Nephron (organoid): ENCODE data around the gene HIPK2.
"Not testable (repeated sequence)": the region's sequence is repeated elsewhere in the genome, so short reads cannot be mapped to it uniquely, and the experiment has no call there.

Experiments used
- H3K27ac Mint-ChIP-seq, 3 experiments: 2 replicates each; pipeline ENCODE4 v1.8.0; 2020; ENCODE audit warnings: mixed read lengths in 3 of 3, mild to moderate bottlenecking in 2 of 3, moderate library complexity in 1 of 3
- H3K27me3 Mint-ChIP-seq: 2 replicates; pipeline ENCODE4 v1.8.0; 2021; ENCODE audit warnings: low read depth, mild to moderate bottlenecking, moderate library complexity, mixed read lengths
- H3K36me3 Mint-ChIP-seq: 2 replicates; pipeline ENCODE4 v1.8.0; 2020; ENCODE audit warnings: low read depth, mixed read lengths
- H3K4me1 Mint-ChIP-seq: 2 replicates; pipeline ENCODE4 v1.8.0; 2020; ENCODE audit warnings: mixed read lengths
- H3K4me3 Mint-ChIP-seq, 3 experiments: 2 replicates each; pipeline ENCODE4 v1.8.0; 2020; ENCODE audit warnings: mild to moderate bottlenecking in 3 of 3, mixed read lengths in 3 of 3, moderate library complexity in 2 of 3
- H3K9me3 Mint-ChIP-seq: 2 replicates; pipeline ENCODE4 v1.8.0; 2020; ENCODE audit warnings: mixed read lengths
- TF ChIP-seq, protein P1 (sequence below), 3 experiments: fragments of 200-600 bp; sonication (generic); IDR thresholded peaks; one replicate each; pipeline ENCODE4 v1.5.0; 2021; ENCODE audit warnings: antibody characterized with exemption in 3 of 3; ENCODE audit not compliant: unreplicated experiment in 3 of 3

HIPK2 gene

DNA sequence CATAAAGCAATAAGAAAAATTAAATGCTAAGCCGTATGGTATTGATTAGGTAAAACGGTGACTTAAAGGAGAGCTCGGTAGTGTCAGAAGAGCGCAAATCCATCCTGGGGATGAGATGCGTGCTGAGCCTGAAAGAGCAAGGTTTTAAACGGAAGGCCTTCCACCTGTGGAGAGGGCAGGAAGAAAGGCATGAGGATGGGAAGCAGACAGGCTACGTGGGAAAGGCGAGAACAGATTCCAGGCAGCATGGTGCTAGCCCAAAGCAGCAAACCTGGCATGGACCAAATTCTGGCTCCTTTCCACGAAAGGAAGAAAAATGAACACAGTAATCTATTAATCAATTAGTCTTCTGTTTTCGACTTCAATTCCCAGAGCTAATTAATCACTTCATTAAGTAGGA is 103.5 kb downstream of the HIPK2 start:
- TF ChIP-seq, protein P1, sequence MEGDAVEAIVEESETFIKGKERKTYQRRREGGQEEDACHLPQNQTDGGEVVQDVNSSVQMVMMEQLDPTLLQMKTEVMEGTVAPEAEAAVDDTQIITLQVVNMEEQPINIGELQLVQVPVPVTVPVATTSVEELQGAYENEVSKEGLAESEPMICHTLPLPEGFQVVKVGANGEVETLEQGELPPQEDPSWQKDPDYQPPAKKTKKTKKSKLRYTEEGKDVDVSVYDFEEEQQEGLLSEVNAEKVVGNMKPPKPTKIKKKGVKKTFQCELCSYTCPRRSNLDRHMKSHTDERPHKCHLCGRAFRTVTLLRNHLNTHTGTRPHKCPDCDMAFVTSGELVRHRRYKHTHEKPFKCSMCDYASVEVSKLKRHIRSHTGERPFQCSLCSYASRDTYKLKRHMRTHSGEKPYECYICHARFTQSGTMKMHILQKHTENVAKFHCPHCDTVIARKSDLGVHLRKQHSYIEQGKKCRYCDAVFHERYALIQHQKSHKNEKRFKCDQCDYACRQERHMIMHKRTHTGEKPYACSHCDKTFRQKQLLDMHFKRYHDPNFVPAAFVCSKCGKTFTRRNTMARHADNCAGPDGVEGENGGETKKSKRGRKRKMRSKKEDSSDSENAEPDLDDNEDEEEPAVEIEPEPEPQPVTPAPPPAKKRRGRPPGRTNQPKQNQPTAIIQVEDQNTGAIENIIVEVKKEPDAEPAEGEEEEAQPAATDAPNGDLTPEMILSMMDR (IDR thresholded peaks at IDR 0.05; ENCODE audit: unreplicated experiment in 3 of 3) = no peak
- H3K4me1 Mint-ChIP-seq = peaks cover 12% of the 10 kb centered on the region
- no peaks in the 10 kb centered on the region for H3K27me3 Mint-ChIP-seq
- peaks cover 54% of the 10 kb centered on the region for H3K36me3 Mint-ChIP-seq
- H3K9me3 Mint-ChIP-seq = no peaks in the 10 kb centered on the region
- H3K4me3 Mint-ChIP-seq = no peak overlapping the region
- H3K27ac Mint-ChIP-seq = no peak overlapping the region

DNA sequence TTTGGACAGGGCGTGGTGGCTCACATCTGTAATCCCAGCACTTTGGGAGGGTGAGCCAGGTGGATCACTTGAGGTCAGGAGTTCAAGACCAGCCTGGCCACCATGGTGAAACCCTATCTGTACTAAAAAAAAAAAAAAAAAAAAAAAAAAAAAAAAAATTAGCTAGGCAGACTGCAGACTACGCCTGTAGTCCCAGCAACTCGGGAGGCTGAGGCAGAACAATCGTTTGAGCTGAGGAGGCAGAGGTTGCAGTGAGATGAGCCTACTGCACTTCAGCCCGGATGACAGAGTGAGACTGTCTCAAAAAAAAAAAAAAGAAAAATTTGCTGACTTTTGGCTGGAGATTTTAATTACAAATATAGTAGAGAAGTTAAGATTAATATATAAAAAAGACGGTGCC is 104.0 kb downstream of the HIPK2 start:
- no peak overlapping the region for H3K27ac Mint-ChIP-seq
- H3K27me3 Mint-ChIP-seq = no peaks in the 10 kb centered on the region
- TF ChIP-seq, protein P1 (IDR thresholded peaks at IDR 0.05; ENCODE audit: unreplicated experiment in 3 of 3) = no peak
- no peaks in the 10 kb centered on the region for H3K9me3 Mint-ChIP-seq
- H3K36me3 Mint-ChIP-seq = peaks cover 52% of the 10 kb centered on the region
- H3K4me1 Mint-ChIP-seq = peaks cover 9% of the 10 kb centered on the region
- H3K4me3 Mint-ChIP-seq = no peak overlapping the region

DNA sequence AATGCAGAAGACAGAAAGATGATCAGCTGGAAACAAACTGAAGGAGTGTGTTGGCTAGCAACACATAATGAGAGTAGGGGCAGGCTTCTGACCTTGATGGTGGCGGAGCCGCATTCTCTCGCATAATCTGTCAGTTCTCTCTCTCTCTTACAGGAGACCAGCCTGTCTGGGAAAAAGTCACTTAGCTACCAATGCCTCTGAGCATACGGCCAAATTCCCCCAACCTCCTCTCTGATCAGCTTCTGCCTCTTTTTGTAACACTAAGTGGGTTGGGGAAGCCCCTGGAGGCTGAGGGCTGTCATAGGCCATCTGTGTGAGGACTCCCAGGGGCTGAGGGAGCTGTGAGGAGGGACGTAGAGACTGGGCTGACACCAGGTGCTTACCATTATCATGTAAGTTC is 104.6 kb downstream of the HIPK2 start:
- H3K4me1 Mint-ChIP-seq = peaks cover 9% of the 10 kb centered on the region
- no peak overlapping the region for H3K4me3 Mint-ChIP-seq
- peak overlapping the region in 2 of 3 experiments; percentile 34 to 82 for H3K27ac Mint-ChIP-seq
- peaks cover 47% of the 10 kb centered on the region for H3K36me3 Mint-ChIP-seq
- no peaks in the 10 kb centered on the region for H3K9me3 Mint-ChIP-seq
- no peaks in the 10 kb centered on the region for H3K27me3 Mint-ChIP-seq
- TF ChIP-seq, protein P1 (IDR thresholded peaks at IDR 0.05; ENCODE audit: unreplicated experiment in 3 of 3) = no peak

DNA sequence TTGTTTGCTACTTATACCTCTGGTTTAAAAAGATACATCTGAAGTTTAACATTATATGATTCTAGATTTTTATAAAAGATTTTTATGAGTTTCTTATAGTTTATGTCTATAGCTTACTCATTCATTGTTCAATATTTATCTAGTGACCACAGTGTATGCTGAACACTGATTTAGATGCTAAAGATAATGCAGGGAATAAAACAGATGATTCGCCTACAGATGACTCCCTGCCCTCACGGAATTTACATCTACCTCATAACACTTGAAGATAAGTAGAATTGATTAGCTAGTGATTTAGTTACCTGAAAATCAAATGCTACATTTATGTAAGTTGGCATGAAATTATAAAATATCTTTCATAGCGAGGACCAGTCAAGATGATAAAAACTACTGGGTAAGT is 105.8 kb downstream of the HIPK2 start:
- Mint-ChIP-seq H3K27me3 (no peaks in the 10 kb centered on the region), H3K27ac (no peak overlapping the region), H3K9me3 (no peaks in the 10 kb centered on the region), H3K36me3 (peaks cover 37% of the 10 kb centered on the region), H3K4me1 (peaks cover 9% of the 10 kb centered on the region), H3K4me3 (no peak overlapping the region)
- TF ChIP-seq, protein P1 (IDR thresholded peaks at IDR 0.05; ENCODE audit: unreplicated experiment in 3 of 3) = no peak

DNA sequence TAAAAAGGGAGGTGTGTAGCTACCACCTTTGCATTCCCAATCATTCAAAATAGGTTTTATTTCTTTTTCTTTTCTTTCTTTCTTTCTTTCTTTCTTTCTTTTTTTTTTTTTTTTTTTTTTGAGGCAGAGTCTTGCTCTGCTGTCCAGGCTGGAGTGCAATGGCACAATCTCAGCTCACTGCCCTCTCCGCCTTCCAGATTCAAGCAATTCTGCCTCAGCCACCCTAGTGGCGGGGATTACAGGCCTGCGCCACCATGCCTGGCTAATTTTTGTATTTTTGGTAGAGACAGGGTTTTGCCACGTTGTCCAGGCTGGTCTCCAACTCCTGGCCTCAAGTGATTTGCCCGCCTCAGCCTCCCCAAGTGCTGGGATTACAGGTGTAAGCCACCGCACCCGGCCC is 107.1 kb downstream of the HIPK2 start:
- H3K4me1 Mint-ChIP-seq, H3K27ac Mint-ChIP-seq, H3K4me3 Mint-ChIP-seq, H3K9me3 Mint-ChIP-seq, H3K27me3 Mint-ChIP-seq: not testable (repeated sequence)
- H3K36me3 Mint-ChIP-seq = peaks cover 36% of the 10 kb centered on the region

DNA sequence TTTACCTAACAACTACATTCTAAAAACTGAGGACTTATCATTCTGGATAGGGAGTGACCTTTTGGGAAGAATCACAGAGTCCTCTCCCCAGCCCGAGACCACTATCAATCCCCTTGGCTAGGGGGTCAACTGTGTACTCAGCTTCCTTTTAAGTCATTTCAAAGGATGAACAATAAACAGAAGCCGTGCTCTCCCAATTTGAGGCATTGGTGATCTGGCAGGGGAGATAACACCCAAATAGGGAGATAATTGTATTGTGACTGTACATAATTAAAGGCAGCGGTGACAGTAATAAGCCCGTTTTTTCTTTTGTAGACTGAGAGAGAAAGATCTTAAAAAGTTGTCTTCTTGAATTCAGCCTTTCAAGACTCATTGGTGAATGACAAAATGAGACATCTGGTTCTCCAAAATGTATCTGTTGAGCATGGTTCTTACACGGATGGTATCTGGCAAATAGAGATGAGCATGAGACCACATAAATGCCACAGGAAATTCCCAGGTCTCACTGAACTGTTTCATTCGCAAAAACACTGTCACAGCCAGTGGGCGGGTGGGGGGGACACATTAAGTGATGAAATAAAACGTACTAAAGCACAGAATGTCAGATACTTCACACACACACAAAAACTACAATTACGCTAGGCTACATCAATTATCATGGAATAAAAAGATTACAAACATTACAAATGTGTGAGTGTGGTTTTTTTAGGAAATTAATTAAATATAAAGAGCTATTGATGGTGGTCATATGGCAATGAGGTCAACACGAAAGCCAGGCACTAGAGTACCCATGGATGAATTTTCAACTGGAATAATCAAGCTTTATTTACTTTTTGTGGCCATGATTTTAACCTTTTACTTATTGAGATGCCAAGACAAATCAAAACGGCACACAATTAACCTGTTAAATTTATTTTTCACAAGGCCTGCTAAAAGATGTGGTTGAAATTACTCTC is 108.4 kb downstream of the HIPK2 start:
- Mint-ChIP-seq H3K27ac (peak overlapping the region in 1 of 3 experiments; percentile 40), H3K36me3 (peaks cover 35% of the 10 kb centered on the region), H3K4me1 (peaks cover 5% of the 10 kb centered on the region), H3K27me3 (no peaks in the 10 kb centered on the region), H3K9me3 (no peaks in the 10 kb centered on the region), H3K4me3 (no peak overlapping the region)
- TF ChIP-seq, protein P1 (IDR thresholded peaks at IDR 0.05; ENCODE audit: unreplicated experiment in 3 of 3) = no peak
